Heart right ventricle (tissue), 16 donors: Measurements from ENCODE around the gene PRODH2. TPM values are rescaled to one million over a fixed set of nuclear protein-coding genes. Genes with fewer than 3 reads are reported as not detected.

Experiments
- ATAC-seq, 8 donors: fragments of 200-7000 bp; cut with Tn5 transposase; one replicate each; pipeline ENCODE4 v1.9.1; 2020; ENCODE audit warnings: mild to moderate bottlenecking in 8 of 8, moderate library complexity in 8 of 8, moderate number of reproducible peaks in 1 of 8
- DNase-seq, 2 donors: peaks; one replicate each; pipeline ENCODE4 v3.0.0-alpha.2; 2020
- H3K27ac ChIP-seq, 10 donors: fragments of 200-600 bp; sonication (generic) in 2 of 10; one replicate each; pipeline versions ENCODE4 v1.5.0 to v1.8.0; 2020 to 2022; ENCODE audit warnings: mild to moderate bottlenecking in 3 of 10
- H3K27me3 ChIP-seq, 7 donors: fragments of 200-600 bp; one replicate each; pipeline ENCODE4 v1.8.0; 2021 to 2022; ENCODE audit warnings: mild to moderate bottlenecking in 2 of 7
- H3K36me3 ChIP-seq, 9 donors: fragments of 200-600 bp; sonication (generic) in 1 of 9; one replicate each; pipeline versions ENCODE4 v1.5.0 to v1.8.0; 2020 to 2022; ENCODE audit warnings: mild to moderate bottlenecking in 2 of 9
- H3K4me1 ChIP-seq, 9 donors: fragments of 200-600 bp; sonication (generic) in 1 of 9; one replicate each; pipeline versions ENCODE4 v1.5.0 to v1.8.0; 2020 to 2022; ENCODE audit warnings: mild to moderate bottlenecking in 4 of 9
- H3K4me3 ChIP-seq, 10 donors: fragments of 200-600 bp; sonication (generic) in 2 of 10; one replicate each; pipeline versions ENCODE4 v1.5.0 to v1.8.0; 2020 to 2022; ENCODE audit warnings: mild to moderate bottlenecking in 7 of 10, moderate library complexity in 2 of 10
- H3K9me3 ChIP-seq, 11 donors: fragments of 200-600 bp in 10 of 11; sonication (generic) in 2 of 11; one replicate each; pipeline versions ENCODE4 v1.5.0 to v1.8.0; 2013 to 2022; ENCODE audit warnings: mild to moderate bottlenecking in 2 of 11, control low read depth in 1 of 11, moderate library complexity in 1 of 11
- WGBS, 2 donors: extraction: QIAGEN DNeasy Blood & Tissue Kit; methylation state at CpG; one replicate each; pipeline ENCODE4 v1.1.7; 2013; ENCODE audit warnings: inconsistent platforms in 1 of 2; 5-methylcytosine and 5-hydroxymethylcytosine counted together
- intact Hi-C, 10 donors: fragments of 100-400 bp; cut with DNase I; formaldehyde crosslinking; loops; one replicate each; pipeline versions ENCODE4 v1.11.1 to v1.14.2; 2022
- polyA plus RNA-seq, 2 donors: library from polyadenylated mRNA; stranded (reverse); fragments of 200-250 nt; gene quantifications; one replicate each; pipeline ENCODE4 v1.2.3, GENCODE V29; 2013
- total RNA-seq, 10 donors: library from RNA; stranded (reverse); fragmentation: NEBNext Ultra II Directional in 3 of 10; extraction: Animal tissue kit (Norgen Biotek cat#: 25700) in 3 of 10; gene quantifications; one replicate each; pipeline versions ENCODE4 v1.2.1 to v1.2.4, GENCODE V29; 2021 to 2023
- TF ChIP-seq, protein P1 (sequence below), 9 donors: fragments of 200-600 bp; sonication (generic) in 2 of 9; IDR thresholded peaks; one replicate each; pipeline versions ENCODE4 v1.5.0 to v1.8.0; 2021 to 2022; ENCODE audit warnings: antibody characterized with exemption in 9 of 9, mild to moderate bottlenecking in 5 of 9, moderate library complexity in 1 of 9
- donor health status: Arrhythmogenic right ventricular cardiomyopathy.
- donor health status: ischemic (EF 13 %, LVEDD 7.1; RV severe dilation, severe dysfunction).
- donor health status: healthy with polysubstance abuse.
- donor health status: DM: no; HTN: yes; CAD: no.
- donor health status: DM: no; HTN: no; CAD: no.
- donor health status: ischemic (EF 25% LVEDD 6.9; RV normal size, moderate dysfunction).
- donor health status: ischemic (EF 25% LVEDD 5.7; RV mildly dilated, moderate dysfunction).
- donor health status: healthy.
- donor health status: DM: yes; HTN: yes; CAD: no.
- donor health status: Ischemic cardiomyopathy.
- donor health status: ischemic (EF 35%, LVEDD 5.7; RV mildly dilated, moderate dysfunction).
- donor health status: nonischemic (EF 11% LVEDD 7.7; RV severe dilation, severe dysfunction).
- donor health status: DM: yes; HTN: yes; CAD: no.
- donor health status: PGD.
- donor health status: ischemic (EF 29% LVEDD 5.4; RV normal size, mild dysfunction).
- donor health status: nonischemic (EF 23%, LVEDD 6.1; RV moderate dilation, normal function).

Gene PRODH2
- total and polyA plus RNA-seq, 12 donors = not detected

DNA sequence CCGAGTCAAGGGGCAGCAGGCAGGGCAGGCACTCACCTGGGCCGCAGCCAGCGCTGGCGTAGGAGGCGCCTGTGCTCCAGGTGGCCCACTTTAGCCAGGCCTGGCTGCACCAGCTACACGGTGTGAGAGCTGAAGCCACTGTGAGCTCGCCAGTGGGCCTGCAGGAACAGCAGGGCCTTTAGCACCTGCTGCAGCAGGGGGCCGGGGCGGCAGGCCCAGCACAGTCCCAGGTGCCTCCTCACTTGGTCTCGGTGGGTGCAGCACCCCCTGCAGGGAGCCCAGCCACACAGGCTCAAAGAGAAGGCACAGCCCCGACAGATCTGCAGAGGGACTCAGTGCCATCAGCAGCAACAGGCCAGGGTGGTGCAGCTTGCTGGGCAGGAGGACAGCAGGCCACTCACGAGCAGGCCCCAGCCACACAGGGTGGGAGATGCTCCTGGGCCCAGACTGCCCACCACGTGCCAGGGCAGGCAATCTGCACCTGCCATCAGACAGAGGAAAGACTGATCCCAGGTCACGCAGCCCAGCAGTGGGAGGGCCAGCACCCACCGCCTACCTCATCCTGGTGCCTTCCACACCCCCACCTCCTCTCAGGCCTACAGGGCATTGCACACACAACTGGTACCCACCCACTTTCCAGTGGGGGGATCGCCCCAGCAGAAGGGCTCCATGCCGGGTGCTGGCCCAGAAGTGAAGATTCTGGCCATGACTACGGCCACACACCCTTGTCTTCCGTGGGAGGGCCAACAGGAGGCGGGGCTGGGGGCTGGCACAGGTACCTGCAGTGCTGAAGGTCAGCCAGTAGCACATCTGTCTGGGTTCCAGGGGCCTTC lies 21.4 kb downstream of the PRODH2 start:
- DNase-seq = no peak
- 58 to 63% methylated on average over 20 of the region's 20 CpGs for WGBS, 2 donors
- H3K27me3 ChIP-seq = peaks cover 0 to 14% (median 7%) of the 10 kb centered on the region in 7 donors
- H3K9me3 ChIP-seq = no peaks in the 10 kb centered on the region
- no peak overlapping the region for H3K27ac ChIP-seq
- H3K4me3 ChIP-seq = no peak overlapping the region
- no peaks in the 10 kb centered on the region for H3K36me3 ChIP-seq
- TF ChIP-seq, protein P1, sequence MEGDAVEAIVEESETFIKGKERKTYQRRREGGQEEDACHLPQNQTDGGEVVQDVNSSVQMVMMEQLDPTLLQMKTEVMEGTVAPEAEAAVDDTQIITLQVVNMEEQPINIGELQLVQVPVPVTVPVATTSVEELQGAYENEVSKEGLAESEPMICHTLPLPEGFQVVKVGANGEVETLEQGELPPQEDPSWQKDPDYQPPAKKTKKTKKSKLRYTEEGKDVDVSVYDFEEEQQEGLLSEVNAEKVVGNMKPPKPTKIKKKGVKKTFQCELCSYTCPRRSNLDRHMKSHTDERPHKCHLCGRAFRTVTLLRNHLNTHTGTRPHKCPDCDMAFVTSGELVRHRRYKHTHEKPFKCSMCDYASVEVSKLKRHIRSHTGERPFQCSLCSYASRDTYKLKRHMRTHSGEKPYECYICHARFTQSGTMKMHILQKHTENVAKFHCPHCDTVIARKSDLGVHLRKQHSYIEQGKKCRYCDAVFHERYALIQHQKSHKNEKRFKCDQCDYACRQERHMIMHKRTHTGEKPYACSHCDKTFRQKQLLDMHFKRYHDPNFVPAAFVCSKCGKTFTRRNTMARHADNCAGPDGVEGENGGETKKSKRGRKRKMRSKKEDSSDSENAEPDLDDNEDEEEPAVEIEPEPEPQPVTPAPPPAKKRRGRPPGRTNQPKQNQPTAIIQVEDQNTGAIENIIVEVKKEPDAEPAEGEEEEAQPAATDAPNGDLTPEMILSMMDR (IDR thresholded peaks at IDR 0.05) = peak in 1 of 9 donors; percentile 19
- intact Hi-C loops = no loop called here
- peak in 2 of 8 donors; percentile 15 to 41 for ATAC-seq
- H3K4me1 ChIP-seq = no peaks in the 10 kb centered on the region

DNA sequence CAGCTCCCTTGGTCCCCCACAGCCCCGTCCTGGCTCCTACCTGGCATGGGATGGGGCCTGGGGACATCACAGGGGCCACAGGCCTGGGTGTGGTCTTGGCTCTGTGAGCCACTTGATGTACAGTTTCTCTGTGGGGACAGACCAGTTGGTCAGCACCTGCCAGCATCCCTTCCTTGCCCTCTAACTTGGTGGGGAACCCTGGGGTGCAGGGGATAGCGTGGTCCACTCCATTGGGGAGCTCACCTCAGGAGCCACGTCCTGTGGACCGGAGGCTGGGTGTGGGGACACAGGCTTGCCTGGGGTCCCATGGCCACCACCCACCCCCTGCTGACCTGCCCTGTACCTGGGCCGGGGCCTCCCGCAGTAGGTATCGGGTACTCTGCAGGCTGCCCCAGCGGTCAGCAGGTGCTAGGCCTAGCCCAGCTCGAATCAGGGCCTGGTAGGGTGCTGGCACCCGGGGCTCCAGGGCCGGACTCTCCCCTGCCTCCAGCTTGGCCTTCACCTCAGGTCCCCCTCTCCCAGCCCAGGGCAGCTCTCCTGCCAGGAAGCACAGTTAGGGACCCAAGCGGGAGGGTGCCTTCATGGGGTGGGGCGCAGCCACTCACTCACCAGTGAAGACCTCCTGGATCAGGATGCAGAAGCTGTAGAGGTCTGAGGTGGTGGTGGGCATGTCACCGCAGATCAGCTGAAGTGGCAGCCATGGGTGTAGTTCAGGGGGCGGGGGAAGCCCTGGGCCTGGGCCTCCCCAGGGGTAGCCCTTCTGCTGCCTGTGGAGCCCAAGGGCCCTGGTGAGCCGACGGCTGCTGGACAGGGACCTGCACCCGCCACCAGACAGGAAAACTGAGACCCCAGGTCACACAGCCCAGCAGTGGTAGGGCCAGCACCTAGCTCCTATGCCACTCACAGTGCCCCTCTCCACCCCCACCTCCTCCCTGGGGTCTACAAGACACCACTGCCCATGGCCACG lies 22.4 kb downstream of the PRODH2 start:
- no peak for ATAC-seq
- intact Hi-C loops = no loop called here
- 86 to 88% methylated on average over 19 of the region's 19 CpGs for WGBS, 2 donors

GRCh38 chr19:35789195-35789977 lies 23.3 kb downstream of the PRODH2 start:
- no peaks in the 10 kb centered on the region for H3K27me3 ChIP-seq
- WGBS, 2 donors = 87 to 90% methylated on average over 11 of the region's 11 CpGs
- peaks cover 0 to 10% (median 0%) of the 10 kb centered on the region in 9 donors for H3K36me3 ChIP-seq
- H3K4me1 ChIP-seq = no peaks in the 10 kb centered on the region
- H3K9me3 ChIP-seq = no peaks in the 10 kb centered on the region
- H3K27ac ChIP-seq = no peak overlapping the region
- intact Hi-C loops = no loop called here
- ATAC-seq (no peak), DNase-seq (no peak)
- H3K4me3 ChIP-seq = no peak overlapping the region
- TF ChIP-seq, protein P1 (IDR thresholded peaks at IDR 0.05) = no peak

More for the DNA sequence above, 22.4 kb downstream of the PRODH2 start:
- Histone ChIP-seq H3K27me3 (peaks cover 0 to 6% (median 0%) of the 10 kb centered on the region in 7 donors), H3K4me3 (no peak overlapping the region), H3K4me1 (no peaks in the 10 kb centered on the region), H3K9me3 (no peaks in the 10 kb centered on the region), H3K36me3 (peaks cover 0 to 8% (median 0%) of the 10 kb centered on the region in 9 donors), H3K27ac (no peak overlapping the region)
- TF ChIP-seq, protein P1 (IDR thresholded peaks at IDR 0.05) = no peak
- no peak for DNase-seq
